ENCODE data around the gene C16orf87. TPM values are rescaled to one million over a fixed set of nuclear protein-coding genes. Genes with fewer than 3 reads are reported as not detected.
"Not testable (repeated sequence)": the region's sequence is repeated elsewhere in the genome, so short reads cannot be mapped to it uniquely, and the experiment has no call there.

Gene C16orf87
- 18.9 and 21.0 TPM in 2 replicates for total RNA-seq

DNA sequence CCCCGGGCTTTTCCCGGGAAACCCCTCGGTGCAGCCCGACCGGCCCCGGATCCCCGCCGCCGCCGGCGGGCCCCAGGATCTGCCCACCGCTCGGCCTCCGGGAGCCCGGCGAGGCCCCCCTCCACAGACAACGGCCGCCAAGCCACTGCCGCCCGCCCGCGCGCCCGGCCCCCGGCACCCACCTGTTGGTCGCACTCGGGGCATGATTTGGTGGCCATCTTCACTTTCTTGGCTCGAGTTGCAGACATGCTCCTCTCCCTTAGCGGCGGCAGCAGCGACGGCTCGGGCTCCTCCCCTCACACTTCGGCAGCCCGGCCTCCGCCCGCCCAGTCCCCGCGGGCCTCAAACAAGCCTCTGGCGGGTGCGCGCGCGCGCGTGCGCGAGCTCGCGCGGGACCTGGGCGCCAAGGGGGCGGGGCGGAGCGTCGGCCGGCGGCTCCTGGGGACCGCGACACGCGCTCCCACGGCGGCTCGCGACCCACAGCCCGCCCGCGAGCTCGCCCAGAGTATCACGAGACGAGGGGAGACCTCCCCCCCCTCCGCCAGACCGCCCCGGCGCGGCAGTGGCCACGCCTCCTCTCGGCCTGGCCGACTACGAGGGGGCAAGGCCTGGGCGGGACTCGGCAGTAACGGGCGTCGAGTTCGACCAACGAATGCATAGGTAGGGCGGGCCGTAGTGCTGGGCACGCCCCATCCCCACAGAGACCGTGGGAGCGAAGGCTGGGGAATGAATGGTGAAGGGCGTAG is at the start of gene C16orf87:
TSS of gene C16orf87 (minus strand) at position 279 of the 746 bp plus-strand sequence. CDS start at position 248, 31 bp downstream.
- intact Hi-C loops (cut with micrococcal nuclease): loop anchor here (1.0 kb wide), 9 partner anchors 42 to 1554 kb away; partner anchors contain the start of genes DNAJA2, GPT2, ORC6 and SHCBP1

DNA sequence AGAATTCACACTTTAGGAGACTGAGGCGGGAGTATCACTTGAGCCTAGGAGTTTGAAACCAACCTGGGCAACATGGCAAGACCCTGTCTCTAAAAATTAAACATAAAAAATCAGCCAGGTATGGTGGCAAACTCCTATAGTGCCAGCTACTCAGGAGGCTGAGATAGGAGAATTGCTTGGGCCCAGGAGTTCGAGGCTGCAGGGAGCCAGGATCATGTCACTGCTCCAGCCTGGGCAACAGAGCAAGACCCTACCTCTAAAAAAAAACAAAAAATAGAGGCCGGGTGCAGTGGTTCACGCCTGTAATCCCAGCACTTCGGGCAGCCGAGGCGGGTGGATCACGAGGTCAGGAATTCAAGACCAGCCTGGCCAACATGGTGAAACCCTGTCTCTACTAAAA is 44.3 kb upstream of the C16orf87 start:
- intact Hi-C loops (cut with micrococcal nuclease): no loop called here

GRCh38 chr16:46873201-46873600 is 42.2 kb upstream of the C16orf87 start:
- intact Hi-C loops (cut with micrococcal nuclease): no loop called here

GRCh38 chr16:46871597-46871996 is 40.6 kb upstream of the C16orf87 start:
- intact Hi-C loops (cut with micrococcal nuclease): no loop called here

DNA sequence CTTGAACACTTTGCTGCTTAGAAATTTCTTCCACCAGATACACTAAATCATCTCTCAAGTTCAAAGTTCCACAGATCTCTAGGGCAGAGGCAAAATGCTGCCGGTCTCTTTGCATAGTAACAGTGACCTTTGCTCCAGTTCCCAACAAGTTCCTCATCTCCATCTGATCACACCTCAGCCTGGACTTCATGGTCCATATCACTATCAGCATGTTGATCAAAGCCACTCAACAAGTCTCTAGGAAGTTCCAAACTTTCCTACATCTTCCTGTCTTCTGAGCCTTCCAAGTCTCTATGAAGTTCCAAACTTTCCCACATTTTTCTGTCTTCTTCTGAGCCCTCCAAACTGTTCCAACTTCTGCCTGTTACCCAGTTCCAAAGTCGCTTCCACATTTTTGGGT is 37.9 kb upstream of the C16orf87 start:
- intact Hi-C loops (cut with micrococcal nuclease): not testable (repeated sequence)

GRCh38 chr16:46867486-46867885 is 36.5 kb upstream of the C16orf87 start:
- intact Hi-C loops (cut with micrococcal nuclease): not testable (repeated sequence)

- intact Hi-C loops (cut with micrococcal nuclease): no loop called here
These were observed 35.3 kb upstream of the C16orf87 start for GRCh38 chr16:46866286-46866685.

DNA sequence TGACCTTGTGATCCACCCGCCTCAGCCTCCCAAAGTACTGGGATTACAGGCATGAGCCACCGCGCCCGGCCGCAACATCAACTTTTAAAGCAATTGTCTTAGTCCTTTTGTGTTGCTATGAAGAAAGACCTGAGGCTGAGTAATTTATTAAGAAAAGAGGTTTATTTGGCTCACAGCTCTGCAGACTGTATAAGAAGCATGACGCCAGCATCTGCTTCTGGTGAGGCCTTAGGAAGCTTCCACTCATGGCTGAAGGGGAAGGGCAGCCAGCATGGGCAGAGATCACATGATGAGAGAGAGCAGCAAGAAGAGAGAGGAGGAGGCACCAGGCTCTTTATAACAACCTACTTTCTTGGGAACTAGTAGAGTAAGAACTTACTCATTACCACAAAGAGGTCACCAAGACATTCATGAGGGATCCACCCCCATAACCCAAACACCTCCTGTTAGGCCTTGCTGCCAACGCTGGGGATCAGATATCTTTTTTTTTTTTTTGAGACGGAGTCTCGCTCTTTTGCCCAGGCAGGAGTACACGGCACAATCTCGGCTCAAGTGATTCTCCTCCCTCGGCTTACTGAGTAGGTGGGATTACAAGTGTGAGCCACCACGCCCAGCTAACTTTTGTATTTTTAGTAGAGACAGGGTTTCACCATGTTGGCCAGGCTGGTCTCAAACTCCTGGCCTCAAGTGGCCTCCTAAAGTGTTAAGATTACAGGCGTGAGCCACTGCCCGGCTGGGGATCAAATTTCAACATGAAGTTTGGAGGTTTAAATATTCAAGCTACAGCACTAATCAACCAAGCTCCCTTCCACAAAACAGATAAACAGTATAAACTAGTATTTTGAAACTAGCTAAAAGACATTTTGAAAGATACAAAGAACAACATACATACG is 31.8 kb upstream of the C16orf87 start:
- intact Hi-C loops (cut with micrococcal nuclease): no loop called here

DNA sequence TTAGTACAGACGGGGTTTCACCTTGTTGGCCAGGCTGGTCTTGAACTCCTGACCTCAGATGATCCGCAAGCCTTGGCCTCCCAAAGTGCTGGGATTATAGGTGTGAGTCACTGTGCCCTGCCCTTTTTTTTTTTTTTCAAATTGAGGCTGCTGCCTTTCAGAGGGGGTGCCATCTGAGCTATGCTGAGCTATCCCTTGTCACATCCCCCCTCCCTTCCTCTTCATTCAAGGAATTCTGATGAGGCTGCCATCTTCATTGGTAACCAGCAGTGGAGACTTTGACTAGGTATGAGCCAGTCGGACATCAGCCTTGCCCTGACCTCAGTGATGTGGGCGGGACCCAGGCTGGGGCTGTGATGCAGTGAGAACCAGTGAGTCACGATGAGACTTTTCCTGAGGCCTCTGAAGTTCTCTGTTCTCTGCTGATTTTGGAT is 28.8 kb upstream of the C16orf87 start:
- intact Hi-C loops (cut with micrococcal nuclease): no loop called here

DNA sequence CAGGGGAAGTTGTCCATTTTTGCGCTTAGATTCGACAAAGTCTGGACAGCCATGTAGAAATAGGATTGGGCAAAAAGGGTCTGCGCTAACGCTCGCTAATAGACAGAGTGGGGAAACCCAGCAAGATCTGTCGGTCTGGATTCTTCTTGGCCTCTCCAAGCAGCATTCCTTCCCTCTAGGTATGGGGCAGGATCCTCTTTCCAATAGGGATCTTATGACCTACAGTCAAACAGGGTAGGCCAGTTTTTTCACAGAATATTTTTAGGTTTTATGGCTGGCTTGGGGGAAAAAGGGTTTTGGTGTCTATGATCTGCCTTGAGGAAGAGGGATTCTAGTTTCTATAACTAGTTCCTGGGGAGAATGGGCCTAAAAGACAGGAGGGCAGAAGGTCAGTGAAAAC is 27.2 kb upstream of the C16orf87 start:
- intact Hi-C loops (cut with micrococcal nuclease): no loop called here

DNA sequence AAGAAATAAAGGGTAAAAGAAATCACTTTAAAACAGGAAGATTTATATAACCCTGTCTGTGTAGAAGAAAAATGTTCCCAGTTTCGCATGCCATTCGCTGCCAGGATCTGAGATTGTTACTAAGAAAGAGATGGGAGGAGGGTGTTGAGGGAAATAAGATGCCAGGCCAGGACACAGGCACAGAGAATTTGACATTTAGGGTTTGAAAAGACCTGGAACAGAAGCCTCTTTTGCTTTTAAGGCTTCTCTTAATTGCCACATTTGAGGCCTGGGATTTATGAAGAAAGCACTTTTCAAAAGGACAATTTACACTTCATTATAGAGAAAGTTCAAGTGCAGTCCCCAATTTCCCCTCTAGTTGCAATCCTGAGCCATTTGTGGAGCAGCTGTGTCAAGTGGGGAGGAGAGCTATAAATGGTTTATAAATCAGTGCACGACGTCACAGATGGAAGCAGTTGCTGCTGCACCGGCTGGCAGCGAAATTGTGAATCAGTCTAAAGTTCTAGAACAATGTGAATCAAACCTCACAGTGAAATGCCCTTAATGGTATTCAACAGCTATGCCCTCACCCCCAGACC is 26.5 kb upstream of the C16orf87 start:
- intact Hi-C loops (cut with micrococcal nuclease): no loop called here

GRCh38 chr16:46855389-46855788 is 24.4 kb upstream of the C16orf87 start:
- intact Hi-C loops (cut with micrococcal nuclease): loop anchor here (2.0 kb wide), 1 partner anchor 183 kb away; no protein-coding TSS in a partner anchor

DNA sequence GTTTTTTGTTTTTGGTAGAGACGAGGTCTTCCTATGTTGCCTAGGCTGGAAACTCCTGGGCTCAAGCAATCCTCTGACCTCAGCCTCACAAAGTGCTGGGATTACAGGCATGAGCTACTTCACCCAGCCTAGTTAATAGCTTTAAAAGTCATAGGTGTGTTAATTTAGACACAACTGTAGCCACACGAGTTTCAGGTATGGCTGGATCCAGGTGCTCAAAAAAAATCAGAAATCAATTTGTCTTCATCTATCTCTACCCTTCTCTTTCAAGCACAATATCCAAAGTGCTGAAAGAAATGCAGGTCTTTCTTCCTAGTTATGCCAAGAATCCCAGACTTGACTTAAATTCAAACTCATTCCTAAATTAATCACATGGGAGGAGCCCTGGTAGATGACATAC is 23.9 kb upstream of the C16orf87 start:
- intact Hi-C loops (cut with micrococcal nuclease): loop anchor here (1.0 to 2.0 kb wide), 5 partner anchors 29 to 1310 kb away; partner anchors contain the start of gene GPT2

- intact Hi-C loops (cut with micrococcal nuclease): loop anchor here (1.0 to 2.0 kb wide), 5 partner anchors 30 to 1311 kb away; partner anchors contain the start of gene GPT2
These were observed 22.9 kb upstream of the C16orf87 start for GRCh38 chr16:46853713-46854443.

DNA sequence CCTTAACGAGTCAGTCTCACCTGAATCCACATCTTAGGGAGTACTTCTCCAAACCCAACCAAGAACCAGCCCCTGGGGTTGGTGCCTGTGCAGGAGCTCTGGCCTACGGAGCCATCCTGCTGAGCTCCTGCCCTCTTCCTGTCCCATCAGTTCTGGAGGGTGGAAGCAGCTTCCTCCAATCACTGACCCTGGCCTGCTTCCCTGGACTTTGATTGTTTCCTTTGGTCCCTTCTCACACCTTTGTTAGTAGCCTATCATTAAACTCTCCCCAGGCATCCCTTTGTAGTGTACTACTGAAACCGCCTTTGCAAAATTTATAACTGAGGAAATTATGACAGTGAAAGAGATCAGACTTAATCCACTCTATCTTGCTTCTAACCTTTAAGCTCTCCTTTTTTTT is 21.1 kb upstream of the C16orf87 start:
- intact Hi-C loops (cut with micrococcal nuclease): no loop called here

GRCh38 chr16:46850619-46851555 is 19.9 kb upstream of the C16orf87 start:
- intact Hi-C loops (cut with micrococcal nuclease): no loop called here

GRCh38 chr16:46848768-46849764 is 18.1 kb upstream of the C16orf87 start:
- intact Hi-C loops (cut with micrococcal nuclease): no loop called here

DNA sequence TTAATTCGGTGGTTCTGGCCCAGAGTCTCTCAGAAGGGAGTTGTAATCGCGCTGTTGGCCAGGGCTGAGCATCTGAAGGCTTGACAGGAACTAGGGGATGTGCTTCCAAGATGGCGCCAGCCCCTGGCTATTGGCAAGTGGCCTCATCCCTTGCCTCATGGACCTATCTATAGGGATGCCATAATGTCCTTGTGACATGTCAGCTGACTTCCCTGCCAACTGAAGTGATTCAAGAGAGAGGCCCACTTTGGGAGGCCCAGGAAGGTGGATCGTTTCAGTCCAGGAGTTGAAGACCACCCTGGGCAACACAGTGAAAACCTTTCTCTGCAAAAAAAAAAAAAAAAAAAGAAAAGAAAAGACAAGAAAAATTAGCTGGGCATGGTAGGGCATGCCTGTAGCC is 15.0 kb upstream of the C16orf87 start:
- intact Hi-C loops (cut with micrococcal nuclease): no loop called here

GRCh38 chr16:46844771-46845170 is 13.8 kb upstream of the C16orf87 start:
- intact Hi-C loops (cut with micrococcal nuclease): no loop called here
